Breast epithelium (tissue), 3 donors: ENCODE results near the gene FBXO7.

Experiments
- CTCF ChIP-seq, 3 donors: fragments of 450-650 bp; IDR thresholded peaks; one replicate each; pipeline ENCODE4 v1.5.1; 2016 to 2017; ENCODE audit warnings: antibody characterized with exemption in 3 of 3, mild to moderate bottlenecking in 3 of 3, moderate library complexity in 3 of 3
- POLR2A ChIP-seq: fragments of 450-650 bp; IDR thresholded peaks from one replicate; pipeline ENCODE4 v1.6.1; 2016; ENCODE audit warnings: antibody characterized with exemption, mild to moderate bottlenecking, moderate library complexity
- POLR2AphosphoS5 ChIP-seq, 3 donors: sonication (generic); formaldehyde crosslinking; IDR thresholded peaks; one replicate each; pipeline ENCODE4 v1.6.1; 2017; ENCODE audit warnings: antibody characterized with exemption in 3 of 3

GRCh38 chr22:32527756-32528155, 53.1 kb downstream of the FBXO7 start:
- TF ChIP-seq CTCF (IDR thresholded peaks at IDR 0.05) (no peak), POLR2A (no peak), POLR2AphosphoS5 (IDR thresholded peaks at IDR 0.05) (no peak)
